Stomach (tissue), 4 donors: ENCODE results near the gene ATP8A2.

Source experiments
- POLR2A ChIP-seq, 4 donors: fragments of 450-650 bp; IDR thresholded peaks; one replicate each; pipeline ENCODE4 v1.6.1; 2016; ENCODE audit warnings: antibody characterized with exemption in 4 of 4, control low read depth in 2 of 4, mild to moderate bottlenecking in 1 of 4, moderate library complexity in 1 of 4
- POLR2AphosphoS5 ChIP-seq, 3 donors: sonication (generic); formaldehyde crosslinking; IDR thresholded peaks; one replicate each; pipeline ENCODE4 v1.6.1; 2016; ENCODE audit warnings: antibody characterized with exemption in 3 of 3
- TF ChIP-seq, protein P1 (sequence below), 7 experiments: fragments of 450-650 bp in 4 of 7; fragments of 200-600 bp in 3 of 7; sonication (generic) in 3 of 7; IDR thresholded peaks; one replicate each; pipeline ENCODE4 v1.5.1; 2016 to 2019; ENCODE audit warnings: antibody characterized with exemption in 7 of 7, control low read depth in 2 of 7, mild to moderate bottlenecking in 1 of 7

DNA sequence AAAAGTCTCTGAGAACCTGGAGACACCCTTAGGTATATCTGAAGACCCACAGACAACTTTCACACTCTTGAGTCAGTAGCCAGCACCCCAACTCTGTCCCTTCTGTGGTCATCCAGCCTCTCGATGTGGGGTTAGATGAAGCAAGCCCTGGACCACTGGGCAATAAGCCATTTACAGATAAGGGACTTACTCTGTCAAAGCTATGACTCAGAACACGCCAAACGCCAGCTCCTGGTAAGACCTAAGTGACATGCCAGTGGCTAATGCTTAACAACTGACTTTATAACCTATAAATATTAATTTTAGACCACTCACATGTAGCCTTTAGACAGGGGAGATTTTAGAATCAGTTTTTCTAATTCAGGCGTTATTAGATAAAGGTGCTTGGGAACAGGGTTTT lies 594.3 kb downstream of the ATP8A2 start:
- TF ChIP-seq, protein P1, sequence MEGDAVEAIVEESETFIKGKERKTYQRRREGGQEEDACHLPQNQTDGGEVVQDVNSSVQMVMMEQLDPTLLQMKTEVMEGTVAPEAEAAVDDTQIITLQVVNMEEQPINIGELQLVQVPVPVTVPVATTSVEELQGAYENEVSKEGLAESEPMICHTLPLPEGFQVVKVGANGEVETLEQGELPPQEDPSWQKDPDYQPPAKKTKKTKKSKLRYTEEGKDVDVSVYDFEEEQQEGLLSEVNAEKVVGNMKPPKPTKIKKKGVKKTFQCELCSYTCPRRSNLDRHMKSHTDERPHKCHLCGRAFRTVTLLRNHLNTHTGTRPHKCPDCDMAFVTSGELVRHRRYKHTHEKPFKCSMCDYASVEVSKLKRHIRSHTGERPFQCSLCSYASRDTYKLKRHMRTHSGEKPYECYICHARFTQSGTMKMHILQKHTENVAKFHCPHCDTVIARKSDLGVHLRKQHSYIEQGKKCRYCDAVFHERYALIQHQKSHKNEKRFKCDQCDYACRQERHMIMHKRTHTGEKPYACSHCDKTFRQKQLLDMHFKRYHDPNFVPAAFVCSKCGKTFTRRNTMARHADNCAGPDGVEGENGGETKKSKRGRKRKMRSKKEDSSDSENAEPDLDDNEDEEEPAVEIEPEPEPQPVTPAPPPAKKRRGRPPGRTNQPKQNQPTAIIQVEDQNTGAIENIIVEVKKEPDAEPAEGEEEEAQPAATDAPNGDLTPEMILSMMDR (IDR thresholded peaks at IDR 0.05): no peak
- no peak for TF ChIP-seq POLR2AphosphoS5 (IDR thresholded peaks at IDR 0.05)
- TF ChIP-seq POLR2A (IDR thresholded peaks at IDR 0.05): no peak
